T-helper 1 cell (primary cell): ENCODE measurements around the gene SKAP1.
"Not testable (repeated sequence)": the region's sequence is repeated elsewhere in the genome, so short reads cannot be mapped to it uniquely, and the experiment has no call there.

Source experiments
- DNase-seq, 5 donors: peaks; one replicate each; pipeline ENCODE4 v3.0.0-alpha.2; 2012 to 2020

Gene SKAP1

GRCh38 chr17:48368352-48368908, 61.6 kb downstream of the SKAP1 start:
- DNase-seq: no peak

- DNase-seq: no peak
These were observed 66.9 kb downstream of the SKAP1 start for GRCh38 chr17:48363161-48363560.

GRCh38 chr17:48360861-48361633, 69.0 kb downstream of the SKAP1 start:
- DNase-seq: not testable (repeated sequence)

- DNase-seq: no peak
These were observed 72.0 kb downstream of the SKAP1 start for GRCh38 chr17:48357779-48358602.

- DNase-seq: no peak
These were observed 73.1 kb downstream of the SKAP1 start for GRCh38 chr17:48356866-48357265.

- no peak for DNase-seq
These were observed 77.4 kb downstream of the SKAP1 start for GRCh38 chr17:48352630-48353029.

- DNase-seq: peak in 1 of 5 donors; percentile 39
These were observed 78.1 kb downstream of the SKAP1 start for GRCh38 chr17:48351911-48352332.

GRCh38 chr17:48348352-48348751, 81.7 kb downstream of the SKAP1 start:
- no peak for DNase-seq

- no peak for DNase-seq
These were observed 82.8 kb downstream of the SKAP1 start for GRCh38 chr17:48347177-48347576.

GRCh38 chr17:48344251-48344650, 85.8 kb downstream of the SKAP1 start:
- DNase-seq: no peak

GRCh38 chr17:48340916-48341315, 89.1 kb downstream of the SKAP1 start:
- DNase-seq: no peak

- DNase-seq: no peak
These were observed 91.3 kb downstream of the SKAP1 start for GRCh38 chr17:48338720-48339119.

GRCh38 chr17:48337903-48338302, 92.1 kb downstream of the SKAP1 start:
- DNase-seq: not testable (repeated sequence)

GRCh38 chr17:48336986-48337385, 93.0 kb downstream of the SKAP1 start:
- no peak for DNase-seq

- DNase-seq: peak in 1 of 5 donors; percentile 59
These were observed 94.0 kb downstream of the SKAP1 start for GRCh38 chr17:48335858-48336500.

GRCh38 chr17:48335146-48335784, 94.7 kb downstream of the SKAP1 start:
- DNase-seq: no peak

GRCh38 chr17:48333034-48333530, 96.9 kb downstream of the SKAP1 start:
- DNase-seq: peak in 1 of 5 donors; percentile 33

- DNase-seq: no peak
These were observed 99.1 kb downstream of the SKAP1 start for GRCh38 chr17:48330887-48331286.

- DNase-seq: no peak
These were observed 99.6 kb downstream of the SKAP1 start for GRCh38 chr17:48330421-48330820.

GRCh38 chr17:48328457-48328856, 101.6 kb downstream of the SKAP1 start:
- DNase-seq: no peak

GRCh38 chr17:48326310-48326709, 103.7 kb downstream of the SKAP1 start:
- no peak for DNase-seq

GRCh38 chr17:48322060-48322459, 108.0 kb downstream of the SKAP1 start:
- DNase-seq: no peak
